Neuronal stem cell (in vitro differentiated cells): ENCODE data around the gene DGKD. TPM values are rescaled to one million over a fixed set of nuclear protein-coding genes. Genes with fewer than 3 reads are reported as not detected.

Source experiments
- DNase-seq: peaks from one replicate; pipeline ENCODE4 v3.0.0-alpha.2; 2013; ENCODE audit warnings: low spot score
- H2AFZ ChIP-seq: one replicate; pipeline ENCODE4 v1.6.1; 2013; ENCODE audit warnings: mild to moderate bottlenecking, low read length, inconsistent platforms
- H2AK5ac ChIP-seq: 2 replicates; pipeline ENCODE4 v1.6.1; 2013; ENCODE audit warnings: low read depth, mild to moderate bottlenecking, inconsistent platforms, low read length, moderate library complexity, mixed read lengths
- H2BK120ac ChIP-seq: 2 replicates; pipeline ENCODE4 v1.6.1; 2013; ENCODE audit warnings: low read depth, mild to moderate bottlenecking, inconsistent platforms, low read length, moderate library complexity, mixed read lengths
- H2BK12ac ChIP-seq: one replicate; pipeline ENCODE4 v1.6.1; 2013; ENCODE audit warnings: low read length, inconsistent platforms
- H2BK15ac ChIP-seq: 2 replicates; pipeline ENCODE4 v1.6.1; 2013; ENCODE audit warnings: mild to moderate bottlenecking, low read length, inconsistent platforms, mixed read lengths
- H2BK5ac ChIP-seq: one replicate; pipeline ENCODE4 v1.6.1; 2013; ENCODE audit warnings: inconsistent platforms, mild to moderate bottlenecking, low read length, moderate library complexity
- H3K14ac ChIP-seq: one replicate; pipeline ENCODE4 v1.6.1; 2013; ENCODE audit warnings: low read length, inconsistent platforms
- H3K18ac ChIP-seq: 2 replicates; pipeline ENCODE4 v1.6.1; 2013; ENCODE audit warnings: low read length, inconsistent platforms
- H3K23ac ChIP-seq: 2 replicates; pipeline ENCODE4 v1.6.1; 2013; ENCODE audit warnings: low read depth, mild to moderate bottlenecking, mixed read lengths, low read length, inconsistent platforms; ENCODE audit not compliant: poor library complexity
- H3K27ac ChIP-seq: replicated peaks from 3 replicates; pipeline ENCODE4 v1.5.1; 2013; ENCODE audit warnings: low read length, inconsistent platforms
- H3K27me3 ChIP-seq, 3 experiments: 2 replicates each; pipeline ENCODE4 v1.6.1; 2013; ENCODE audit warnings: low read length in 3 of 3, mild to moderate bottlenecking in 2 of 3, inconsistent platforms in 1 of 3, low read depth in 1 of 3, mixed read lengths in 1 of 3, moderate library complexity in 1 of 3; ENCODE audit not compliant: control insufficient read depth in 3 of 3, insufficient read depth in 3 of 3
- H3K36me3 ChIP-seq, 2 donors: replicated peaks in 1 of 2; 2 replicates each; pipeline ENCODE4 v1.6.1; 2013; ENCODE audit warnings: low read length in 2 of 2; ENCODE audit not compliant: control insufficient read depth in 2 of 2, insufficient read depth in 2 of 2
- H3K4ac ChIP-seq: 2 replicates; pipeline ENCODE4 v1.6.1; 2013; ENCODE audit warnings: inconsistent platforms, mild to moderate bottlenecking, low read length, moderate library complexity
- H3K4me1 ChIP-seq, 2 donors: 1 replicate in 1 of 2; 2 replicates in 1 of 2; pipeline ENCODE4 v1.6.1; 2013; ENCODE audit warnings: low read length in 2 of 2, low read depth in 1 of 2; ENCODE audit not compliant: control insufficient read depth in 2 of 2, insufficient read depth in 1 of 2
- H3K4me2 ChIP-seq: one replicate; pipeline ENCODE4 v1.6.1; 2013; ENCODE audit warnings: mild to moderate bottlenecking, low read length, inconsistent platforms; ENCODE audit not compliant: insufficient read depth, poor library complexity, severe bottlenecking
- H3K4me3 ChIP-seq, 2 donors: 2 replicates each; pipeline ENCODE4 v1.5.1; 2013; ENCODE audit warnings: low read length in 2 of 2, mild to moderate bottlenecking in 2 of 2, inconsistent platforms in 1 of 2, moderate library complexity in 1 of 2
- H3K79me1 ChIP-seq: one replicate; pipeline ENCODE4 v1.6.1; 2013; ENCODE audit warnings: low read depth, mild to moderate bottlenecking, inconsistent platforms, low read length, moderate library complexity
- H3K9ac ChIP-seq: one replicate; pipeline ENCODE4 v1.6.1; 2013; ENCODE audit warnings: mild to moderate bottlenecking, low read depth, low read length, inconsistent platforms; ENCODE audit not compliant: poor library complexity
- H3K9me3 ChIP-seq, 2 donors: replicated peaks in 1 of 2; 2 replicates each; pipeline versions ENCODE3 to v1.6.1; 2013; ENCODE audit warnings: low read length in 2 of 2, mild to moderate bottlenecking in 2 of 2, inconsistent platforms in 1 of 2, low read depth in 1 of 2, mixed read lengths in 1 of 2, moderate library complexity in 1 of 2; ENCODE audit not compliant: control insufficient read depth in 2 of 2, insufficient read depth in 1 of 2
- H4K8ac ChIP-seq: one replicate; pipeline ENCODE4 v1.6.1; 2013; ENCODE audit warnings: low read depth, mild to moderate bottlenecking, inconsistent platforms, low read length, moderate library complexity
- H4K91ac ChIP-seq: one replicate; pipeline ENCODE4 v1.6.1; 2013; ENCODE audit warnings: low read length, low read depth, mild to moderate bottlenecking, inconsistent platforms; ENCODE audit not compliant: poor library complexity
- WGBS, 2 donors: extraction: QIAGEN DNeasy Blood & Tissue Kit; methylation state at CpG; one replicate each; pipeline ENCODE4 v1.1.7; 2013; ENCODE audit warnings: missing lambda C conversion rate in 2 of 2, mixed read lengths in 1 of 2; ENCODE audit not compliant: insufficient read length in 2 of 2, insufficient replicate concordance in 1 of 2; ENCODE audit errors: extremely low coverage in 2 of 2; 5-methylcytosine and 5-hydroxymethylcytosine counted together
- polyA plus RNA-seq, 2 experiments: library from polyadenylated mRNA; stranded (reverse); fragments of 200-250 nt; gene quantifications; one replicate each; pipeline ENCODE4 v1.2.3, GENCODE V29; 2013

Gene DGKD
- 15.2 TPM for polyA plus RNA-seq (2013, experiment 1 of 2)
- polyA plus RNA-seq (2013, experiment 2 of 2) = 15.9 TPM

- Histone ChIP-seq H4K8ac (peak within 1 kb of the TSS; percentile 24), H2BK5ac (no peak within 1 kb of the TSS), H3K36me3 (peaks cover 0 to 16% of the 10 kb centered on the region in 2 donors), H3K4me1 (peaks cover 10 to 13% of the 10 kb centered on the region in 2 donors), H2BK15ac (peak within 1 kb of the TSS; percentile 7), H2AK5ac (peak within 1 kb of the TSS; percentile 77), H3K27ac (peak within 1 kb of the TSS; percentile 45), H2BK120ac (no peak within 1 kb of the TSS), H3K4ac (no peak within 1 kb of the TSS), H2BK12ac (no peak within 1 kb of the TSS), H3K27me3 (peaks cover 0 to 39% (median 13%) of the 10 kb centered on the region in 3 experiments), H3K9ac (peak within 1 kb of the TSS; percentile 92), H3K14ac (no peak within 1 kb of the TSS), H3K9me3 (peaks cover 2 to 9% of the 10 kb centered on the region in 2 donors), H3K4me2 (peak within 1 kb of the TSS; percentile 86), H3K79me1 (peaks cover 6% of the 10 kb centered on the region), H3K18ac (peak within 1 kb of the TSS; percentile 94), H4K91ac (no peak within 1 kb of the TSS), H2AFZ (peak within 1 kb of the TSS; percentile 95), H3K23ac (peak within 1 kb of the TSS; percentile 35), H3K4me3 (peak within 1 kb of the TSS; percentile 65 to 98)
- WGBS, 2 donors = no CpG with 5 or more reads among the region's 56 CpGs
- DNase-seq = peak; percentile 72
Measured at GRCh38 chr2:233353769-233354499, at the start of gene DGKD. DGKD (plus strand) TSS chr2:233354494; CDS start chr2:233354519, 25 bp downstream.

GRCh38 chr2:233307565-233307964 lies 46.7 kb upstream of the DGKD start, which contains the start of gene SAG:
SAG (plus strand) TSS chr2:233307816; CDS start chr2:233309190, 1,374 bp downstream.
- H4K91ac ChIP-seq = no peak within 1 kb of the TSS
- H2BK120ac ChIP-seq = no peak within 1 kb of the TSS
- H3K4ac ChIP-seq = no peak within 1 kb of the TSS
- H3K79me1 ChIP-seq = no peaks in the 10 kb centered on the region
- H3K14ac ChIP-seq = no peak within 1 kb of the TSS
- H2BK15ac ChIP-seq = no peak within 1 kb of the TSS
- H3K36me3 ChIP-seq = no peaks in the 10 kb centered on the region
- H2BK12ac ChIP-seq = no peak within 1 kb of the TSS
- no peak within 1 kb of the TSS for H2AFZ ChIP-seq
- H3K23ac ChIP-seq = no peak within 1 kb of the TSS
- no peak within 1 kb of the TSS for H3K27ac ChIP-seq
- no peak within 1 kb of the TSS for H4K8ac ChIP-seq
- no peak within 1 kb of the TSS for H2AK5ac ChIP-seq
- H3K18ac ChIP-seq = peak within 1 kb of the TSS; percentile 54
- no peak within 1 kb of the TSS for H3K4me2 ChIP-seq
- H3K27me3 ChIP-seq = peaks cover 0 to 49% (median 0%) of the 10 kb centered on the region in 3 experiments
- no peak within 1 kb of the TSS for H3K4me3 ChIP-seq
- WGBS, 2 donors = no CpG with 5 or more reads among the region's 7 CpGs
- H3K4me1 ChIP-seq = peaks cover 0 to 2% of the 10 kb centered on the region in 2 donors
- H3K9ac ChIP-seq = no peak within 1 kb of the TSS
- H3K9me3 ChIP-seq = no peaks in the 10 kb centered on the region
- DNase-seq = no peak
- H2BK5ac ChIP-seq = no peak within 1 kb of the TSS

- no peak for DNase-seq
- no peak overlapping the region for H4K91ac ChIP-seq
- peak overlapping the region; percentile 38 for H3K14ac ChIP-seq
- H3K9me3 ChIP-seq = no peaks in the 10 kb centered on the region
- no peak overlapping the region for H3K4me3 ChIP-seq
- H2AK5ac ChIP-seq = no peak overlapping the region
- H3K27ac ChIP-seq = no peak overlapping the region
- no peak overlapping the region for H3K4me2 ChIP-seq
- no peak overlapping the region for H2BK12ac ChIP-seq
- no peak overlapping the region for H2BK5ac ChIP-seq
- no CpG with 5 or more reads among the region's 11 CpGs for WGBS, 2 donors
- H3K4ac ChIP-seq = no peak overlapping the region
- no peak overlapping the region for H2AFZ ChIP-seq
- H2BK15ac ChIP-seq = no peak overlapping the region
- H3K27me3 ChIP-seq = peaks cover 0 to 69% (median 0%) of the 10 kb centered on the region in 3 experiments
- no peak overlapping the region for H4K8ac ChIP-seq
- H3K36me3 ChIP-seq = no peaks in the 10 kb centered on the region
- H3K9ac ChIP-seq = peak overlapping the region; percentile 4
- H2BK120ac ChIP-seq = no peak overlapping the region
- H3K4me1 ChIP-seq = peaks cover 0 to 2% of the 10 kb centered on the region in 2 donors
- no peaks in the 10 kb centered on the region for H3K79me1 ChIP-seq
- H3K18ac ChIP-seq = peak overlapping the region; percentile 38
- no peak overlapping the region for H3K23ac ChIP-seq
Measured at GRCh38 chr2:233311241-233311926, 42.9 kb upstream of the DGKD start.

GRCh38 chr2:233312874-233313273 lies 41.4 kb upstream of the DGKD start:
- H3K23ac ChIP-seq = no peak overlapping the region
- H3K79me1 ChIP-seq = no peaks in the 10 kb centered on the region
- peak overlapping the region; percentile 66 for H3K18ac ChIP-seq
- H3K27me3 ChIP-seq = peaks cover 0 to 57% (median 0%) of the 10 kb centered on the region in 3 experiments
- H3K4ac ChIP-seq = no peak overlapping the region
- no peak overlapping the region for H2BK5ac ChIP-seq
- H2AFZ ChIP-seq = no peak overlapping the region
- H3K14ac ChIP-seq = no peak overlapping the region
- no CpG with 5 or more reads among the region's 8 CpGs for WGBS, 2 donors
- no peak overlapping the region for H3K9ac ChIP-seq
- no peak overlapping the region for H3K4me3 ChIP-seq
- DNase-seq = no peak
- H2BK120ac ChIP-seq = no peak overlapping the region
- no peak overlapping the region for H4K91ac ChIP-seq
- no peak overlapping the region for H2BK12ac ChIP-seq
- no peaks in the 10 kb centered on the region for H3K36me3 ChIP-seq
- no peak overlapping the region for H4K8ac ChIP-seq
- no peak overlapping the region for H3K4me2 ChIP-seq
- no peaks in the 10 kb centered on the region for H3K9me3 ChIP-seq
- H3K4me1 ChIP-seq = no peaks in the 10 kb centered on the region
- peak overlapping the region; percentile 61 for H2AK5ac ChIP-seq
- H2BK15ac ChIP-seq = peak overlapping the region; percentile 21
- no peak overlapping the region for H3K27ac ChIP-seq
